GM21381 (cell line): ENCODE results near the gene RUNDC1.

ENCODE experiments used
- ATAC-seq: cut with Tn5 transposase; IDR thresholded peaks from one replicate; pipeline ENCODE4 v1.9.1; 2021; ENCODE audit warnings: mild to moderate bottlenecking, moderate library complexity; ENCODE audit not compliant: unreplicated experiment

RUNDC1 gene

GRCh38 chr17:43016216-43016615 lies 35.9 kb downstream of the RUNDC1 start:
- no peak for ATAC-seq

- ATAC-seq = no peak
Observed at GRCh38 chr17:43018008-43018853, 37.9 kb downstream of the RUNDC1 start.

GRCh38 chr17:43018932-43019331 lies 38.6 kb downstream of the RUNDC1 start:
- no peak for ATAC-seq

GRCh38 chr17:43019418-43019817 lies 39.1 kb downstream of the RUNDC1 start:
- ATAC-seq = no peak

- ATAC-seq = no peak
Observed at GRCh38 chr17:43020030-43020621, 39.8 kb downstream of the RUNDC1 start.

GRCh38 chr17:43020789-43021740 lies 40.7 kb downstream of the RUNDC1 start:
- no peak for ATAC-seq

GRCh38 chr17:43021741-43022512 lies 41.6 kb downstream of the RUNDC1 start, which contains the start of gene VAT1:
Gene VAT1 (minus strand): TSS chr17:43022385. CDS start chr17:43022322, 63 bp downstream.
- peak; percentile 49 for ATAC-seq

- ATAC-seq = no peak
Observed at GRCh38 chr17:43024407-43025289, 44.3 kb downstream of the RUNDC1 start, which contains the start of gene RND2. Gene RND2 (plus strand): TSS chr17:43025231. CDS start chr17:43025348, 117 bp downstream.

- no peak for ATAC-seq
Observed at GRCh38 chr17:43025290-43025657, 44.9 kb downstream of the RUNDC1 start.

- ATAC-seq = no peak
Observed at GRCh38 chr17:43025766-43026537, 45.6 kb downstream of the RUNDC1 start.

GRCh38 chr17:43026595-43026994 lies 46.2 kb downstream of the RUNDC1 start:
- ATAC-seq = no peak

GRCh38 chr17:43027091-43028032 lies 47.0 kb downstream of the RUNDC1 start:
- ATAC-seq = no peak

GRCh38 chr17:43028221-43028861 lies 48.0 kb downstream of the RUNDC1 start:
- ATAC-seq = no peak

- no peak for ATAC-seq
Observed at GRCh38 chr17:43030137-43030767, 49.9 kb downstream of the RUNDC1 start.

- no peak for ATAC-seq
Observed at GRCh38 chr17:43031666-43032065, 51.3 kb downstream of the RUNDC1 start.
